ENCODE data around the gene THRA. TPM values are rescaled to one million over a fixed set of nuclear protein-coding genes. Genes with fewer than 3 reads are reported as not detected.

The THRA gene
- total RNA-seq, 1 donor from 2014 or later = 17.6 TPM

DNA sequence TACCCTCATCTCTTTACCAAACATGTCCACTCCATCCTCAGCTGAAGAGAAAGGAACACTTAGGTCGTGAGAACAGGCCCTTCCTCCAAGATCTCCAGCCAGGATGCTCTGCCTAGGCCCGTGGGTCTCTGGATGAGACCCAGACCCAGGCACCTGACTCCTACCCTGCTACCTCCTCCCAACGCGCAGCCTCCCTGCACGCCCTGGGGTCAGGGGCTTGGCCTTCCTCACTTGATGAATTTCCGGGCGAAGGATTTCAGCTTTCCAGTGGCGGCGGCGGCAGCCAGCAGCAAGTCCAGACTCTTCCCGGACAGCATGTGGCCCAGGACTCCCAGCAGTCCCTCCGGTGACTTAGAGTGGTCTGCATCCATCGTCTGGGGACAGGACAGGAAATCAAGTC lies 34.2 kb upstream of the THRA start:
- no peaks in the 10 kb centered on the region for H3K27me3 Mint-ChIP-seq (ENCODE audit: unreplicated experiment)
- peaks cover 2% of the 10 kb centered on the region for H3K9me3 Mint-ChIP-seq (ENCODE audit: unreplicated experiment)
- no peak overlapping the region for H3K4me3 Mint-ChIP-seq (ENCODE audit: unreplicated experiment)
- TF ChIP-seq, protein P1, sequence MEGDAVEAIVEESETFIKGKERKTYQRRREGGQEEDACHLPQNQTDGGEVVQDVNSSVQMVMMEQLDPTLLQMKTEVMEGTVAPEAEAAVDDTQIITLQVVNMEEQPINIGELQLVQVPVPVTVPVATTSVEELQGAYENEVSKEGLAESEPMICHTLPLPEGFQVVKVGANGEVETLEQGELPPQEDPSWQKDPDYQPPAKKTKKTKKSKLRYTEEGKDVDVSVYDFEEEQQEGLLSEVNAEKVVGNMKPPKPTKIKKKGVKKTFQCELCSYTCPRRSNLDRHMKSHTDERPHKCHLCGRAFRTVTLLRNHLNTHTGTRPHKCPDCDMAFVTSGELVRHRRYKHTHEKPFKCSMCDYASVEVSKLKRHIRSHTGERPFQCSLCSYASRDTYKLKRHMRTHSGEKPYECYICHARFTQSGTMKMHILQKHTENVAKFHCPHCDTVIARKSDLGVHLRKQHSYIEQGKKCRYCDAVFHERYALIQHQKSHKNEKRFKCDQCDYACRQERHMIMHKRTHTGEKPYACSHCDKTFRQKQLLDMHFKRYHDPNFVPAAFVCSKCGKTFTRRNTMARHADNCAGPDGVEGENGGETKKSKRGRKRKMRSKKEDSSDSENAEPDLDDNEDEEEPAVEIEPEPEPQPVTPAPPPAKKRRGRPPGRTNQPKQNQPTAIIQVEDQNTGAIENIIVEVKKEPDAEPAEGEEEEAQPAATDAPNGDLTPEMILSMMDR (IDR thresholded peaks at IDR 0.05; ENCODE audit: partially characterized antibody, unreplicated experiment) = no peak
- H3K36me3 Mint-ChIP-seq (ENCODE audit: unreplicated experiment) = peaks cover under 1% of the 10 kb centered on the region
- H3K27ac Mint-ChIP-seq (ENCODE audit: unreplicated experiment) = no peak overlapping the region
- no peak for DNase-seq
- peaks cover 6% of the 10 kb centered on the region for H3K4me1 Mint-ChIP-seq (ENCODE audit: low read depth, unreplicated experiment)

DNA sequence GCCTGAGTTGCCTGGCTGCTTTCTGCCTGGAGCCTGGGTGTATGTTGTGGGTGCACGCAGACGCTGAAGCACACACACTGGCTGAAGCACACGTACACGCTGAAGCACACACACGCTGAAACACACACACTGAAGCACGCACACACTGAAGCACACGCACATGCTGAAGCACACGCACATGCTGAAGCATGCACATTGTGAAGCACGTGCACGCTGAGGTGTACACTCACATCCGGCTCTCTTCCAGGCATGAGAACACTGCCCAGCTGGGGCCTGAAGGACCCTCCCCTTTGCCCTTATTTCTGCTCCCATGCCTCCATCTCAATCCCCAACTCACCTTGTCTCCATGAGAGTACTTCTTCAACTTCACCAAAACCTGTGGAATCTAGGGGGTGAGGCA lies 31.1 kb upstream of the THRA start:
- Mint-ChIP-seq H3K36me3 (ENCODE audit: unreplicated experiment) (peaks cover 5% of the 10 kb centered on the region), H3K9me3 (ENCODE audit: unreplicated experiment) (peaks cover 5% of the 10 kb centered on the region), H3K4me1 (ENCODE audit: low read depth, unreplicated experiment) (peaks cover 5% of the 10 kb centered on the region), H3K4me3 (ENCODE audit: unreplicated experiment) (no peak overlapping the region), H3K27me3 (ENCODE audit: unreplicated experiment) (peaks cover 2% of the 10 kb centered on the region), H3K27ac (ENCODE audit: unreplicated experiment) (no peak overlapping the region)
- DNase-seq = no peak
- TF ChIP-seq, protein P1 (IDR thresholded peaks at IDR 0.05; ENCODE audit: partially characterized antibody, unreplicated experiment) = no peak

DNA sequence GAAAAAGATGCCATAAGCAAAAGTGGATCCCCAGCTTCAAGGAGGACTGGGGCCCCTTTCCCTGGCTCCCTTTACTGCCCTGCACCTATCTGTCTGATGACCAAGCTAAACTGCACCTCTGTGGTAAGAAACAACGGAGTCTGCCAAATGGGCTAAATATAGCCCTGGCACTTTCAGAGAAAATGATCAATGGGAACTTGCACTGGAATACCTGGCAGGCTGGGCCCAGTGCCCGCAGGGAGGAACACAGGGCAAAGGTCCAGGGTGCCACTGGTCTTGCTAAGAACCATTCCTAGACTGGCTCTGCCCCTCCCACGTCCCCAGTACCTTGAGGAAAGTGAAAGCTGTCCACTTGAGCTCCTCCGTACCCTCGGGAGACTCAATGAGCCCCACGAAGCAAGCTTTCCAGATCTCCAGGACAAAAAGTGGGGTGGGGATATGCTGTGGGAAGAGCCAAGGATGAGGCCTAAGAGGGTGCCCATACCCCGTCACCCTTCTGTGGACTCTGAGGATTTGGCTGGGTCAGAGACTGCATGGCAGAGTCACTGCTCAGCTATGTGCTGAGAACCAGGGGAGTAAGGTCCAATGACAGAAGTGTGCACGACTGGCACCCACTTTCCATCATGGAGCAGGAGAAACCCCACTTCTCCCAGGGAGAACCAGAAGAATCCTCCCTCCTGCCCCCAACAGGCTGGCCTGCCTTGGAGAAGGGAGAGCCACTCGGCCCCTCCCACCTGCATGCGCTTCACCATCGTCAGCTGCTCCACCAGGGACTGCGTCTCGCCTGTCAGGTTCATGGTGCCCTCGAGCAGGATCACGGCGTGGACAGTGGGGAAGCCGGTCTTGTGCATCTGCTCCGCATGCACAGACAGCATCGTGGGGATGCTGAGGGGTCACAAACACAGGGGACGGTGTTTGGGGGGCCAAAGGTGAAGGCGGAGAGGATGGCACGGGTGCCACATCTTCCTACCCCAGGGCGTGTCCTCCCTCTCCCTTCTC lies 30.1 kb upstream of the THRA start:
- H3K27ac Mint-ChIP-seq (ENCODE audit: unreplicated experiment) = no peak overlapping the region
- H3K36me3 Mint-ChIP-seq (ENCODE audit: unreplicated experiment) = peaks cover 5% of the 10 kb centered on the region
- TF ChIP-seq, protein P1 (IDR thresholded peaks at IDR 0.05; ENCODE audit: partially characterized antibody, unreplicated experiment) = no peak
- DNase-seq = no peak
- peaks cover 4% of the 10 kb centered on the region for H3K27me3 Mint-ChIP-seq (ENCODE audit: unreplicated experiment)
- H3K4me1 Mint-ChIP-seq (ENCODE audit: low read depth, unreplicated experiment) = peaks cover 5% of the 10 kb centered on the region
- no peak overlapping the region for H3K4me3 Mint-ChIP-seq (ENCODE audit: unreplicated experiment)
- peaks cover 5% of the 10 kb centered on the region for H3K9me3 Mint-ChIP-seq (ENCODE audit: unreplicated experiment)

DNA sequence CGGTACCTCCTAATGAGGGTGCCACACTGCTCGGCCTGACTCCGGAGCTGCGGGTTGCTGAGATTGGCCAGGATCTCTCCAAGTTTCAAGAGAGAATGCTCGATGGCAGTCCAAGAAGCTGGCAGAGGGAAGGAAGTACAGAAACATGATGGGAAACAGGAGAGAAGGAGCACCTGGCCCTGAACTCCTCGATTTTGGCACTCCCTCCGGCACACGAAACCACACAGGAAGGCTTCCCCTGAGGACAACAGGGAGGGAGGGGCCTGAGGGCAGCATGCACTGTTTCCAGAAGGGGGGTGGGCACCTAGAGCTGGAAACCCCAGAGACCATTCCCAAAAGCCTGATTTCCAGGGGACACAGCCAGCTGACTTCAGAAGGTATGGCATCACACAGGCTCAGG lies 29.4 kb upstream of the THRA start:
- TF ChIP-seq, protein P1 (IDR thresholded peaks at IDR 0.05; ENCODE audit: partially characterized antibody, unreplicated experiment) = no peak
- Mint-ChIP-seq H3K4me1 (ENCODE audit: low read depth, unreplicated experiment) (peaks cover 5% of the 10 kb centered on the region), H3K9me3 (ENCODE audit: unreplicated experiment) (peaks cover 5% of the 10 kb centered on the region), H3K4me3 (ENCODE audit: unreplicated experiment) (no peak overlapping the region), H3K36me3 (ENCODE audit: unreplicated experiment) (peaks cover 5% of the 10 kb centered on the region), H3K27me3 (ENCODE audit: unreplicated experiment) (peaks cover 4% of the 10 kb centered on the region), H3K27ac (ENCODE audit: unreplicated experiment) (no peak overlapping the region)
- DNase-seq = no peak

All from glutamatergic neuron (in vitro differentiated cells).